Measurements from ENCODE around the gene PLA2G5.

PLA2G5 gene

DNA sequence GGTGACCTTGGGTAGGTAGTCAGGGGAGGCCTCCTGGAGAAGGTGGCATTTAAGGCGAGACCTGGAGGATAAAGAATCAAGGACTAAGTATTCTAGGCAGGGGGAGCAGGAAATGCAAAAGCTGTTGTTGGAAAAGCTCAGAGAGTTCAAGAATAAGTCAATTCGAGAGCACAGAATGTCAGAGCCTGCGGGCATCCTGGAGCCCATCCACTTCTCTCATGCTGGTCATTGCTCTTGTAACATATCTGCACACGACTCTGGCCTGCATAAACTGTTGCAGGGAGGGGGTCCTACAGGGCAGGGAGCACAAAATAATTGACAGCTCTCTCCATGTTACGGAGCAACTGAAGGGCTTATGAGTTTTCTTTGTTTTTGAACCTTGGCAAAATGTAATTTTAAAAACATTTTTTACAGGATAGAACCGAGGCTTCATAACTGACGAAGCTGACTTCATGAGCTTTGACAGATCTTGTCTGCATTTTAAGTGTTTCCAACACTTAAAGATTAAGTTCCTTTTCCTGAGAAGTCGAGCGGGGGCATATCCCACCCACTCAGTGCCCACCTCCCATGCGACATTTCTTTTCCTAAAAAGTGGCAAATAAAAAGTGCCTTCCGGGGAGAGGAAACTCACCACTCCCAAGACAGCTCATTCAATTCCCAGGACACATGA, 4.2 kb downstream of the PLA2G5 start:
- Histone ChIP-seq H2AFZ (ENCODE audit: low read depth) (no peak overlapping the region), H3K4me2 (no peak overlapping the region), H3K4me3 (IDR thresholded peaks at IDR 0.05; ENCODE audit: insufficient read depth, low read depth, low read length) (no peak overlapping the region), H3K4me1 (ENCODE audit: low read depth, poor library complexity, severe bottlenecking) (no peaks in the 10 kb centered on the region), H3K79me2 (ENCODE audit: insufficient read depth, low read depth) (no peaks in the 10 kb centered on the region), H3K9ac (no peak overlapping the region), H3K36me3 (ENCODE audit: insufficient read depth) (no peaks in the 10 kb centered on the region), H3K27ac (no peak overlapping the region), H3K27me3 (ENCODE audit: insufficient read depth, low read depth) (peaks cover 61% of the 10 kb centered on the region), H4K20me1 (ENCODE audit: insufficient read depth) (no peaks in the 10 kb centered on the region)
- TF ChIP-seq, protein P1, sequence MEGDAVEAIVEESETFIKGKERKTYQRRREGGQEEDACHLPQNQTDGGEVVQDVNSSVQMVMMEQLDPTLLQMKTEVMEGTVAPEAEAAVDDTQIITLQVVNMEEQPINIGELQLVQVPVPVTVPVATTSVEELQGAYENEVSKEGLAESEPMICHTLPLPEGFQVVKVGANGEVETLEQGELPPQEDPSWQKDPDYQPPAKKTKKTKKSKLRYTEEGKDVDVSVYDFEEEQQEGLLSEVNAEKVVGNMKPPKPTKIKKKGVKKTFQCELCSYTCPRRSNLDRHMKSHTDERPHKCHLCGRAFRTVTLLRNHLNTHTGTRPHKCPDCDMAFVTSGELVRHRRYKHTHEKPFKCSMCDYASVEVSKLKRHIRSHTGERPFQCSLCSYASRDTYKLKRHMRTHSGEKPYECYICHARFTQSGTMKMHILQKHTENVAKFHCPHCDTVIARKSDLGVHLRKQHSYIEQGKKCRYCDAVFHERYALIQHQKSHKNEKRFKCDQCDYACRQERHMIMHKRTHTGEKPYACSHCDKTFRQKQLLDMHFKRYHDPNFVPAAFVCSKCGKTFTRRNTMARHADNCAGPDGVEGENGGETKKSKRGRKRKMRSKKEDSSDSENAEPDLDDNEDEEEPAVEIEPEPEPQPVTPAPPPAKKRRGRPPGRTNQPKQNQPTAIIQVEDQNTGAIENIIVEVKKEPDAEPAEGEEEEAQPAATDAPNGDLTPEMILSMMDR (conservative IDR thresholded peaks at IDR 0.05; ENCODE audit: low read depth, low read length) = no peak

DNA sequence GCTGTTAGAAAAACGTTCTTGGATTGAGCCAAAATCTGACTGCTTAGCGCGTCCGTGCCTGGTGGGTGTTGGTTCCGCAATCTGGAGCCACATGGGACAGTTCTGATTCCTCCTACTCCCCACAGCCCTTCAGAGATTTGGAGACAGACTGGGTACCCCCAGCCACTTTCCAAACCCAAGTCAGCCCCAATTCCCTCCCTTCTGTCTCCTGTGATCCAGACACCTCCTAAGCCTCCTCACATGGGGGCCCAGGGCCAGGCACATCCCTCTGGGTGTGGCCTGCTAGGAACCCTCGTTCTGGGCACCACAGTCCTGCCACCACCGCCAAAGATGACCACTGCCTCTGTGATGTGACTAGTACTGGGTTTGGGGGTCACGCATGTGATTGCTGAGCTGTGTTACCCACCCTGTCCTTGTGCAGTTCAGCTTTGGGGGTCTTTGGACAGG, 4.8 kb downstream of the PLA2G5 start:
- no peak overlapping the region for H3K27ac ChIP-seq
- H3K79me2 ChIP-seq (ENCODE audit: insufficient read depth, low read depth) = no peaks in the 10 kb centered on the region
- H3K27me3 ChIP-seq (ENCODE audit: insufficient read depth, low read depth) = peaks cover 57% of the 10 kb centered on the region
- H4K20me1 ChIP-seq (ENCODE audit: insufficient read depth) = no peaks in the 10 kb centered on the region
- no peaks in the 10 kb centered on the region for H3K36me3 ChIP-seq (ENCODE audit: insufficient read depth)
- no peak overlapping the region for H3K4me3 ChIP-seq (IDR thresholded peaks at IDR 0.05; ENCODE audit: insufficient read depth, low read depth, low read length)
- H3K9ac ChIP-seq = no peak overlapping the region
- no peak overlapping the region for H2AFZ ChIP-seq (ENCODE audit: low read depth)
- TF ChIP-seq, protein P1 (conservative IDR thresholded peaks at IDR 0.05; ENCODE audit: low read depth, low read length) = no peak
- H3K4me1 ChIP-seq (ENCODE audit: low read depth, poor library complexity, severe bottlenecking) = no peaks in the 10 kb centered on the region
- H3K4me2 ChIP-seq = no peak overlapping the region

DNA sequence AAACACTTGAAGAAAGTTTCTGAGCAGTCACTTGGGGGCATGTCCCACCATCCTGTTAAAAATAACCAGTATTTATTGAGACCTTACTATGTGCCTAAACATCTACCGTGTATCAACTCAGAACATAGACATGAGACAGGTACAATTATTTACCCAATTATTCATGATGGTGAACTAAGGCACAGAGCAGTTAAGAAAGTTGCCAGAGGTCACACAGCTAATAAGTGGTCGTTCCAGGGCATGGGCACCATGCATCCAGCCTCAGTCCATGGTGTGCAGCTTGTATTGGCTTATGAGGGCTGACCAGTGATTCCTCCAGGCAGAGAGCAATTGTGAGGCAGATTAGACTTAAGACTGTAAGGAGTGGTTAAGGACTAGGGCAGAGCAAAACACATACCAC, 5.4 kb downstream of the PLA2G5 start:
- Histone ChIP-seq H3K4me1 (ENCODE audit: low read depth, poor library complexity, severe bottlenecking) (no peaks in the 10 kb centered on the region), H3K4me3 (IDR thresholded peaks at IDR 0.05; ENCODE audit: insufficient read depth, low read depth, low read length) (no peak overlapping the region), H3K79me2 (ENCODE audit: insufficient read depth, low read depth) (no peaks in the 10 kb centered on the region), H3K27ac (no peak overlapping the region), H3K9ac (no peak overlapping the region), H3K27me3 (ENCODE audit: insufficient read depth, low read depth) (peaks cover 55% of the 10 kb centered on the region), H3K36me3 (ENCODE audit: insufficient read depth) (no peaks in the 10 kb centered on the region), H3K4me2 (no peak overlapping the region), H4K20me1 (ENCODE audit: insufficient read depth) (no peaks in the 10 kb centered on the region), H2AFZ (ENCODE audit: low read depth) (no peak overlapping the region)
- TF ChIP-seq, protein P1 (conservative IDR thresholded peaks at IDR 0.05; ENCODE audit: low read depth, low read length) = no peak

DNA sequence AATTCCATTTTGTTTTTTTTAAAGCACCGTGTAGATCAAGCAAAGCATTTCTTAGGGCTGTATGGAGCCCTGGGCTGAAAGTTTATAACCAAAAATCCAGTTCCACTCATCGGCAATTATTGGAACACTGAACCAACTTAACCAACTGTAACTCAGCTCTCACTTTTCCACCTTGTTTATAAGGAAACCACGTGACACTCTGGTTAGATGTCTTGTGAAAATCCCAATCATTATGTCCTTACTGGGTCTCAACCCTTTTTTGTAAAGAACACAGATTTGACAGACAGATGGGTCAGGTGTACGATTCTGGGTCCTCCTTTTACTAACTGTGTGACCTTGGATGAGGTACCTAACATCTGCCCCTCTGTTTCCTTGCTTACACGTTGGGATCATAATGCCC, 6.2 kb downstream of the PLA2G5 start:
- Histone ChIP-seq H3K79me2 (ENCODE audit: insufficient read depth, low read depth) (no peaks in the 10 kb centered on the region), H2AFZ (ENCODE audit: low read depth) (no peak overlapping the region), H4K20me1 (ENCODE audit: insufficient read depth) (no peaks in the 10 kb centered on the region), H3K27me3 (ENCODE audit: insufficient read depth, low read depth) (peaks cover 60% of the 10 kb centered on the region), H3K4me1 (ENCODE audit: low read depth, poor library complexity, severe bottlenecking) (no peaks in the 10 kb centered on the region), H3K4me3 (IDR thresholded peaks at IDR 0.05; ENCODE audit: insufficient read depth, low read depth, low read length) (no peak overlapping the region), H3K4me2 (no peak overlapping the region), H3K36me3 (ENCODE audit: insufficient read depth) (no peaks in the 10 kb centered on the region), H3K27ac (no peak overlapping the region), H3K9ac (no peak overlapping the region)
- TF ChIP-seq, protein P1 (conservative IDR thresholded peaks at IDR 0.05; ENCODE audit: low read depth, low read length) = no peak

Data from KMS-11 (cell line).